Superior temporal gyrus (tissue), 1 donor: ENCODE results near the gene ARMC10.
A peak's percentile ranks its signal among the peaks of the same experiment; 100 is the strongest.
"Not testable (repeated sequence)": the region's sequence is repeated elsewhere in the genome, so short reads cannot be mapped to it uniquely, and the experiment has no call there.

ENCODE experiments used
- DNase-seq: peaks from one replicate; pipeline ENCODE4 v3.0.0-alpha.2; 2016; ENCODE audit errors: extremely low spot score

The ARMC10 gene

DNA sequence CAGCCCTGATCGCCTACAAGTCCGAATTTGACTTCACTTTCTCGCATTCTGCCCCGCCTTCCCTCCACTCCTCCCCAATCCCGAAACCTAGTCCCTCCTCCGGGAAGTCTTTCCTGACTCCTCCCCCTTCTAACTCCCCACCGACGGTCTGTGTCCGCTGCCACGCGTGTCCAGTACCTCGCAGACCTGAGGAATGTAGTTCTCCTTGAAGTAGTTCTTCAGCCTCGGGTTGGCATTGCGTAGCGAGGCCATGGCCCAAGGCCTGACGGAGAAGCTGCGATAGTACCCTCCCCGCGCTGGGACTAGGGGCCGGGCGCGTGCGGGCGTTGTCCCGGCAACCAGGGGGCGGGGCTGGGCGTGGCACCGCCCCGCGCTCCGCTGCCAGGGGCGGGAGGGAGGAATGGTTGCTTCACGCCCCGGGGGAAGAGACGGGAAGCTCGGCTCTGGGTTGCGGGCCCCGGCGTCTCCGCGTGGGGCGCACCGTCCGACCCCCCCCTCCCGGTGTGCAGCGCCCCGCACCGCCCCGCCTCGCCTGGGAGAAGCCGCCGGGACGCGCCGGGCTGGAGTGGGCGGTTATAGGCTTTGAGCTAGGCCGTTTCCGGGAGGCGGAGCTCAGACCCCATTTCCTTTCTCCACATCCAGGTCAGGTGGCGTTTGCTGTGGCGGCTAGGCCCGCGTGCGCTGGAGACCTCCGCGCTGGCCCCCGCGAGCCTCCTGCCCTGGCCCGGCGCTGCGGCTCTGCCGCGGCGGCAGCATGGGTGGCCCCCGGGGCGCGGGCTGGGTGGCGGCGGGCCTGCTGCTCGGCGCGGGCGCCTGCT, at the start of gene ARMC10, which contains the start of gene FBXL13:
ARMC10 (plus strand) TSS at position 622 of the 818 bp plus-strand sequence; CDS start at position 755, 133 bp downstream.
FBXL13 (minus strand) TSS at position 278 of the 818 bp plus-strand sequence.
- DNase-seq = peak; percentile 91

GRCh38 chr7:103025341-103025740, 49.6 kb upstream of the ARMC10 start:
- no peak for DNase-seq

DNA sequence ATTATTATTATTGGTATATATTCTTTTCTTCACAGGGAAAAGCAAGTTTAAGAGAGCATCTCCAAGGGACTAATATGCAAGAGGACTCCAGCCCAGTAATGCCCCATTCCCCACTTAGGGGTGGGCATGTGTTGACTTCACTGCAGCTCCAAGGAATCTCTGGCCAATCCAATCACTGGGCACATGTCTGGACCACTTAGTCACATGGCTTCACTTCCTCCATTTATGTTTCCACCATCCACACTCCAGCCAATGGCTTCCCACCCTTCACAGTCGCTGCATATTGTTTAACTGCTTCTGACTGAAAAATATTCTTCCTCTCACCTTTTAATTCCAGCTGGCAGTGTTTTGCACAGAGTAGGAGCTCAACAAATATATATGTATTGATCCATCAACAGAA, 43.9 kb upstream of the ARMC10 start:
- DNase-seq = no peak

DNA sequence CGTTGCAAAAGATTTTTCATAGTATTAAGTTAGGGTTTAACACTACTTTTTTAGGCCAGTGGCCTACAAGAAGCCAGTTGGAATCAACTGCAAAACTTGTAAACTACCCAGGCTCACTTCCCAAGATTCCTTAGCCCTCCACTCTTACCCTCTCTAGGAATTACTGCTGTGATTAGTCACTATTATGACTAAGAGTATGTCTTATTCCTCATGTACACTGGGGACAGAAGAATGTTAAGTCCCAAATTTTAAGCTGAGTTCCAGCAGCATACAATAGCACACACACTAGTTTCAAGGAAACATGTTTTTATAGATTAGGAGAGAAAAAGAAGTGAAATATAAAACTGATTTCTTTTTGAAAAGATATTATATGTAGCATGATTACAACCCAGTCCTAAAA, 43.2 kb upstream of the ARMC10 start:
- no peak for DNase-seq

DNA sequence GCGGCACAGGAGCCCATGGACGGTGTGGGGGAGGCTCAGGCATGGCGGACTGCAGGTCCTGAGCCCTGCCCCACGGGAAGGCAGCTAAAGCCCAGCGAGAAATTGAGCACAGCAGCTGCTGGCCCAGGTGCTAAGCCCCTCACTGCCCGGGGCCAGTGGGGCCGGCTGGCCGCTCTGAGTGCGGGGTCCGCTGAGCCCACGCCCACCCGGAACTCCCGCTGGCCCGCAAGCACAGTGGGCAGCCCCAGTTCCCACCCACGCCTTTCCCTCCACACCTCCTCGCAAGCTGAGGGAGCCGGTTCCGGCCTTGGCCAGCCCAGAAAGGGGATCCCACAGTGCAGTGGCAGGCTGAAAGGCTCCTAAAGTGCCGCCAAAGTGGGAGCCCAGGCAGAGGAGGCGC, 40.6 kb upstream of the ARMC10 start:
- not testable (repeated sequence) for DNase-seq

DNA sequence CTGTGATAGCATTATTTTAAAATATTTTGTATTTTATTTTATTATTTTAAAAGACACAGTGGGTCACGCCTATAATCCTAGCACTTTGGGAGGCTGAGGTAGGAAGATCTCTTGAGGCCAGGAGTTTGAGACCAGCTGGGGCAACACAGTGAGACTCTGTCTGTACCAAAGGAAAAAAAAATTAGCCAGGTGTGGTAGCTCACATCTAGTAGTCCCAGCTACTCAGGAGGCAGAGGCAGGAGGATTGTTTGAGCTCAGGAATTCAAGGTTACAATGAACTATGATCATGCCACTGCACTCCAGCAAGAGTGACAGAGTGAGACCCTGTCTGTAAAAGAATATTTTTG, 37.5 kb upstream of the ARMC10 start:
- DNase-seq = no peak

DNA sequence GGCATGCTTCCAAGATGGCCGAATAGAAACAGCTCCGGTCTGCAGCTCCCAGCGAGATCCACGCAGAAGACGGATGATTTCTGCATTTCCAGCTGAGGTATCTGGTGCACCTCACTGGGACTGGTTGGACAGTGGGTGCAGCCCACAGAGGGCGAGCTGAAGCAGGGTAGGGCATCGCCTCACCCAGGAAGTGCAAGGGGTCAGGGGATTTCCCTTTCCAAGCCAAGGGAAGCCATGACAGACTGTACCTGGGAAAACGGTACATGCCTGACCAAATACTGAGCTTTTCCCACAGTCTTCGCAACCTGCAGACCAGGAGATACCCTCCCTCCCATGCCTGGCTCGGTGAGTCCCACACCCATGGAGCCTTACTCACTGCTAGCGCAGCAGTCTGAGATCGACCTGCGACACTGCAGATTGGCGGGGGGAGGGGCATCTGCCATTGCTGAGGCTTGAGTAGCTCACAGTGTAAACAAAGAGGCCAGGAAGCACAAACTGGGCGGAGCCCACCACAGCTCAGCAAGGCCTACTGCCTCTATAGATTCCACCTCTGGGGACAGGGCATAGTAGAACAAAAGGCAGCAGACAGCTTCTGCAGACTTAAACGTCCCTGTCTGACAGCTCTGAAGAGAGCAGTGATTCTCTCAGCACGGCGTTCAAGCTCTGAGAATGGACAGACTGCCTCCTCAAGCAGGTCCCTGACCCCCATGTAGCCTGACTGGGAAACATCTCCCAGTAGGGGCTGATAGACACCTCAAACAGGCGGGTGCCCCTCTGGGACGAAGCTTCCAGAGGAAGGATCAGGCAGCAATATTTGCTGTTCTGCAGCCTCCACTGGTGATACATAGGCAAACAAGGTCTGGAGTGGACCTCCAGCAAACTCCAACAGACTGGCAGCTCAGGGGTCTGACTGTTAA, 36.9 kb upstream of the ARMC10 start:
- DNase-seq = not testable (repeated sequence)

DNA sequence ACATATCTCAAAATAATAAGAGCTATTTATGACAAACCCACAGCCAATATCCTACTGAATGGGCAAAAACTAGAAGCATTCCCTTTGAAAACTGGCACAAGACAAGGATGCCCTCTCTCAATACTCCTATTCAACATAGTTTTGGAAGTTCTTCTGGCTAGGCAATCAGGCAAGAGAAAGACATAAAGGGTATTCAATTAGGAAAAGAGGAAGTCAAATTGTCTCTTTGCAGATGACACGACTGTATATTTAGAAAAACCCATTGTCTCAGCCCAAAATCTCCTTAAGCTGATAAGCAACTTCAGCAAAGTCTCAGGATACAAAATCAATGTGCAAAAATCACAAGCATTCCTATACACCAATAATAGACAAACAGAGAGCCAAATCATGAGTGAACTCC, 33.1 kb upstream of the ARMC10 start:
- DNase-seq = not testable (repeated sequence)

GRCh38 chr7:103048833-103049232, 26.1 kb upstream of the ARMC10 start:
- no peak for DNase-seq

DNA sequence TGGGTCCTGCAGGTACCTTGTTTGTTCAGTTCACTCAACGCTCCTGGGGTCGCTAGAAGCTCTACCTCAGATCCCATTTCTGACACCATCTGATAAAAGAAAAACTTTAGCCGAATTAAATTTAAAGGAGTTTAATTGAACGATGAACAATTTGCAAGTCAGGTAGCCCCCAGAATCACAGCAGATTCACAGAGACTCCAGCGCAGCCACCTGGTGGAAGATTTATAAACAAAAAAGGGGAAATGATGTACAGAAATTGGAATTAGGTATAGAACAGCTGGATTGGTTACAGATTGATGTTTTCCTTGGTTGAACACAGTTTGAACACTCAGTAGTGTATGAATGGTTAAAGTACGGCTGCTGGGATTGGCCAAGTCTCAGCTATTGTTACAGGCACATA, 23.4 kb upstream of the ARMC10 start:
- no peak for DNase-seq

DNA sequence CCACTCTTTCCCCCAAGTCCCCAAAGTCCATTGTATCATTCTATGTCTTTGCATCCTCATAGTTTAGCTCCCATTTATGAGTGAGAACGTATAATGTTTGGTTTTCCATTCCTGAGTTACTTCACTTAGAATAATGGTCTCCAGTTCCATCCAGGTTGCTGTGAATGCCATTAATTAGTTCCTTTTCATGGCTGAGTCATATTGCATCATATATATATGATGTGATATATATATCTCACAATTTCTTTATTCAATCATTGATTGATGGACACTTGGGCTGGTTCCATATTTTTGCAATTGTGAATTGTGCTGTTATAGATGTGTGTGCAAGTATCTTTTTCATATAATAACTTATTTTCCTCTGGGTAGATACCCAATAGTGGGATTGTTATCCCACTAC, 18.9 kb upstream of the ARMC10 start:
- not testable (repeated sequence) for DNase-seq

GRCh38 chr7:103058122-103058521, 16.8 kb upstream of the ARMC10 start:
- DNase-seq = no peak

GRCh38 chr7:103059471-103059870, 15.5 kb upstream of the ARMC10 start:
- DNase-seq = no peak

GRCh38 chr7:103063895-103064294, 11.0 kb upstream of the ARMC10 start:
- DNase-seq = no peak

DNA sequence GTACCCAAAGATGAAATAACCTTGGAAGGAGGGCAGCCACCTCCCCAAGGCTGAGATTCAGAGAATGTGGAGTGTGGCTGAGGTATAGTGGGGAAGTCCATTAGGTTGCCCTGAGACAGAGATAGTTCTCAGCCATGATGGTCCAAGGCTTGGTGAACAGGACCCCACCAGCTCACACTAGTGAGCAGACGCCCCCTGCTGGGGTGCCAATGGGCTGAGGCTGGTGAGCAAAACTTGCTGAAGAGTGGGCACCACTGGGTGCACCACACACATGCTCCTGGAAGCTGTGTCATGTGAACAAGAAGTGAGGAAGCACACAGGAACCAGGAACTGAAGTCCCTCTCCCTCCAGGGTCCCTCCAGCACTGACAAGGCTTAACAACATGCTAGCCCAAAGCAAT, 9.3 kb upstream of the ARMC10 start:
- no peak for DNase-seq

GRCh38 chr7:103068414-103069403, 6.2 kb upstream of the ARMC10 start:
- no peak for DNase-seq

GRCh38 chr7:103071000-103071399, 3.9 kb upstream of the ARMC10 start:
- no peak for DNase-seq

DNA sequence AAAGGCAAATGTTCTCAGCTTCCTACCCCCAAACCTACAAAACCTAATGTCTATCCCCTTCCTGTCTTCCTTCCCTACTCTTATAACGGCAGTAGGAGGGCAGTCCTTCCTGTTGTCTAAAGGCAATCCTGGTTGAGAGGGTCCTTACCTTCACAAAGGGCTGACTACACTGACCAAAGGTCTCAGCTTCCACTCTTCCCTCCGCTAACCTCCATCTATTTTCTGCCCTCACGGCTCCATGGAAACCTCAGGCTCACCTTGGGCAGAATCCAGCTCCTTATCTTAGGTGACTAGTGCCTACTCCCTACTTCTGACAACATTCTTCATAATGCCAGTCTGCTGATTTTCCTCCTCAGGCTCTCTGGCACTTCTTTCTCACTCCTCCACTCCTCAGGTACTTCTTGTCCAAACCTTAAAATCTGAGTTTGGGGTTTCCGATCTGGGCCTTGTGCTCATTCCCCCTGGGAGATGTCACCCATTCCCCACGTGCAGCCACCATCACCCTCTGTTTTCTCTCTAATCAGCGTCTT, 886 bp upstream of the ARMC10 start:
- no peak for DNase-seq

DNA sequence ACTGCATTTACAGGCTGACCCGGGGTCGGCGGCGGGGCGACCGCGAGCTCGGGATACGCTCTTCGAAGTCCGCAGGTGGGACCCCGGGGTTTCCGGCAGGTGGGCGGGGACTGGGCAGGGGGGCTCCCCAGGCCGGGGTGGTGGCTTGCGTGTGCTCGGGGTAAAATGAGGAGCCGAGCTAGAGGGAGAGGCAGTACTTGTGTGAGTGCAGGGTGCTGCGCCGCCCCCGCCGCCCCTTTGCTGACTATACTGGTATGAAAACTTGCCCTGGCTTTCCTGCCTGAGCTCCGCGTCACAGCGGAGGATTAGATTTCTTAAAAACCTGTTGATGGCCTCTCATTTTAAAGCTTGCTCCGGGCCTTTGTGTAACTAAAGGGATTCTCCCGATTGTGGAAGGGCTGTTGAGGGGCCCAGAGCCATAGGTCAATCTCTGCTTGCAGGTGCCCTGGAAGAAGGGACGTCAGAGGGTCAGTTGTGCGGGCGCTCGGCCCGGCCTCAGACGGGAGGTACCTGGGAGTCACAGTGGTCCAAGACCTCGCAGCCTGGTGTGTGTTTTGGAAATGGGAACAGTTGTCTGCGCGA, 488 bp downstream of the ARMC10 start:
- peak; percentile 25 for DNase-seq

- DNase-seq = no peak
Observed at GRCh38 chr7:103076764-103077163, 1.8 kb downstream of the ARMC10 start.

- DNase-seq = no peak
Observed at GRCh38 chr7:103077318-103077717, 2.4 kb downstream of the ARMC10 start.
